ENCODE measurements around the gene TRIM40. TPM values are rescaled to one million over a fixed set of nuclear protein-coding genes. Genes with fewer than 3 reads are reported as not detected.

Gene TRIM40
- total and polyA plus RNA-seq, 2 of the 13 experiments (the other 11 are each of a cell fraction or from before 2014, with no cell fraction given) = 0.58 TPM; not detected in 1

DNA sequence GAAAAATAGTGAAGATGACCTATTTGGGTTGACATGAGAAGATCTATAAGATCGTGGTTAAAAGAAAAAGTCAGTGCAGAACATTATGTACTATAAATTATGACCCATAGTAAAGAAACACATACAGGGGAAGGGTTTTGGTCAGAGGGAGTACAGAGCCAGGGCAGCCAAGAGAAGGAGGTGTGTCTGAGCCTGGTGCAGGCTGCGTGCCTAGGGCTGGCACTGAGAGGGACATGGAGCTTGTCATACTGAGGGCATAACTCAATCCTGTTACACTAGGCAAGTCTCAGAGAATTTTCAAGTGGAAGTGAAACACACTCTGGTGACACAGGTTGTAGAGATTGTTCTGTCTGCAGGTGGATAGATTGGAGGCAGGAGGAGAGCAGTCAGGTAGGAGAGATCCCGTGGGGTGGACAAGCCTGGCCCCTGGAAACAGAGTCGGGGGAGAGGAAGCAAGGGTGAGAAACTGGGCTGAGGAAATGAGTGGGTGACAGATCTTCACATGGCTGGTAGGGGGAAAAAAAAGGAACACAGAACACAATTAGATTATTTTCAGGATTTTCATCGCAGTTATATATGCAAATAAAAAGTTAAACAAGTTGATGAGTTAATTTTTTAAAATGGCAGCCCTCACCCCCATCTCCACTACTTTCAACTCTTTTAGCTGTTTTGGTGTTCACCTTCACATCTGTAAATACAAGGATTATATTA is 41.8 kb upstream of the TRIM40 start (continued):
- TF ChIP-seq, protein P1, sequence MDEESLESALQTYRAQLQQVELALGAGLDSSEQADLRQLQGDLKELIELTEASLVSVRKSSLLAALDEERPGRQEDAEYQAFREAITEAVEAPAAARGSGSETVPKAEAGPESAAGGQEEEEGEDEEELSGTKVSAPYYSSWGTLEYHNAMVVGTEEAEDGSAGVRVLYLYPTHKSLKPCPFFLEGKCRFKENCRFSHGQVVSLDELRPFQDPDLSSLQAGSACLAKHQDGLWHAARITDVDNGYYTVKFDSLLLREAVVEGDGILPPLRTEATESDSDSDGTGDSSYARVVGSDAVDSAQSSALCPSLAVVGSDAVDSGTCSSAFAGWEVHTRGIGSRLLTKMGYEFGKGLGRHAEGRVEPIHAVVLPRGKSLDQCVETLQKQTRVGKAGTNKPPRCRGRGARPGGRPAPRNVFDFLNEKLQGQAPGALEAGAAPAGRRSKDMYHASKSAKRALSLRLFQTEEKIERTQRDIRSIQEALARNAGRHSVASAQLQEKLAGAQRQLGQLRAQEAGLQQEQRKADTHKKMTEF (CRISPR knock-in tag; IDR thresholded peaks at IDR 0.05) = no peak
- TF ChIP-seq, protein P2, sequence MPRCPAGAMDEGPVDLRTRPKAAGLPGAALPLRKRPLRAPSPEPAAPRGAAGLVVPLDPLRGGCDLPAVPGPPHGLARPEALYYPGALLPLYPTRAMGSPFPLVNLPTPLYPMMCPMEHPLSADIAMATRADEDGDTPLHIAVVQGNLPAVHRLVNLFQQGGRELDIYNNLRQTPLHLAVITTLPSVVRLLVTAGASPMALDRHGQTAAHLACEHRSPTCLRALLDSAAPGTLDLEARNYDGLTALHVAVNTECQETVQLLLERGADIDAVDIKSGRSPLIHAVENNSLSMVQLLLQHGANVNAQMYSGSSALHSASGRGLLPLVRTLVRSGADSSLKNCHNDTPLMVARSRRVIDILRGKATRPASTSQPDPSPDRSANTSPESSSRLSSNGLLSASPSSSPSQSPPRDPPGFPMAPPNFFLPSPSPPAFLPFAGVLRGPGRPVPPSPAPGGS (CRISPR knock-in tag; IDR thresholded peaks at IDR 0.05) = no peak
- no peak for TF ChIP-seq GLI4 (CRISPR knock-in tag; IDR thresholded peaks at IDR 0.05; ENCODE audit: borderline replicate concordance)
- TF ChIP-seq, protein P3, sequence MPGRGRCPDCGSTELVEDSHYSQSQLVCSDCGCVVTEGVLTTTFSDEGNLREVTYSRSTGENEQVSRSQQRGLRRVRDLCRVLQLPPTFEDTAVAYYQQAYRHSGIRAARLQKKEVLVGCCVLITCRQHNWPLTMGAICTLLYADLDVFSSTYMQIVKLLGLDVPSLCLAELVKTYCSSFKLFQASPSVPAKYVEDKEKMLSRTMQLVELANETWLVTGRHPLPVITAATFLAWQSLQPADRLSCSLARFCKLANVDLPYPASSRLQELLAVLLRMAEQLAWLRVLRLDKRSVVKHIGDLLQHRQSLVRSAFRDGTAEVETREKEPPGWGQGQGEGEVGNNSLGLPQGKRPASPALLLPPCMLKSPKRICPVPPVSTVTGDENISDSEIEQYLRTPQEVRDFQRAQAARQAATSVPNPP (CRISPR knock-in tag; IDR thresholded peaks at IDR 0.05) = no peak

DNA sequence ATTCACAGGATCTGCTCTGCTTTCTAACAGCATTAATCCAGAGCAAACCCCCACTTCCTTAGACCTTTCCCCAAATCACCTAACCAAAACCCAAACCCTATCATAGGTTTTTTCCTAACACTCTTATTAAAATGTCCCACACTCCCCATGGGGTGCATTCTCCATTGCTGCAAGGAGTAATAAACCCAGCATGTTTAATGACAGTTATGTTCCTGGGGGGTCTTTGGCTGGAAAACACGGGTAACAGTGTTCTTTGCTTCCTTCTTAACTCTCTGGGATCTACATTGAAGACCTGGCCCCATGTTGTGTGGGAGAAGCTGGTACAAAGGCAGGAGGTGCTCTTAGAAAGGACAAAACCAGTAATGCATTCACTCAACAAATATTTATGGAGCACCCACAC is 39.1 kb upstream of the TRIM40 start:
- intact Hi-C loops (cut with micrococcal nuclease; ENCODE audit: unreplicated experiment) = no loop called here
- ATAC-seq (no peak), FAIRE-seq (no peak), DNase-seq (ENCODE audit: low spot score) (no peak)
- Histone ChIP-seq H3K27me3 (ENCODE audit: control insufficient read depth in 1 of 2, insufficient read depth in 2 of 2, low read length in 2 of 2) (peaks cover 0 to 9% of the 10 kb centered on the region in 2 experiments; a peak in 1 of 5 replicates), H4K20me1 (ENCODE audit: insufficient read depth, low read length) (no peaks in the 10 kb centered on the region), H3K4me3 (replicated peaks in 1 of 3; ENCODE audit: insufficient read depth in 1 of 3, low read depth in 2 of 3, low read length in 3 of 3) (no peak overlapping the region), H3K9me3 (ENCODE audit: low read length) (no peaks in the 10 kb centered on the region), H3K4me2 (ENCODE audit: low read depth, low read length) (no peak overlapping the region), H2AFZ (ENCODE audit: low read length) (no peak overlapping the region), H3K9ac (ENCODE audit: insufficient read depth, low read depth, low read length) (no peak overlapping the region), H3K79me2 (ENCODE audit: insufficient read depth, low read length) (peaks cover 4% of the 10 kb centered on the region), H3K27ac (ENCODE audit: extremely low read length, insufficient read depth, low read length) (no peak overlapping the region), H3K4me1 (ENCODE audit: insufficient read depth, low read length) (peaks cover 90% of the 10 kb centered on the region), H3K36me3 (replicated peaks in 1 of 2; ENCODE audit: control insufficient read depth in 1 of 2, insufficient read depth in 2 of 2, low read length in 2 of 2) (no peaks in the 10 kb centered on the region)
- ChIA-PET CTCF (ENCODE audit: low intra/inter-chr PET ratio, low total read pairs) (no interaction called here), POLR2A (interaction anchor here (0.6 to 1.6 kb wide), 2 partner anchors 31 to 110 kb away, joined by 3 to 6 read pairs; no protein-coding TSS in a partner anchor)
- 12% methylated on average over 1 of the region's 1 CpG for WGBS (ENCODE audit: low lambda C conversion rate)
- in situ Hi-C loops (cut with HindIII; ENCODE audit: extremely low pct_ligation_motif_present, low pct_unique_long_range_greater_than_20kb) = no loop called here
- no TSS peak for BruUV-seq (replicated peaks)
- TF ChIP-seq, protein P4, sequence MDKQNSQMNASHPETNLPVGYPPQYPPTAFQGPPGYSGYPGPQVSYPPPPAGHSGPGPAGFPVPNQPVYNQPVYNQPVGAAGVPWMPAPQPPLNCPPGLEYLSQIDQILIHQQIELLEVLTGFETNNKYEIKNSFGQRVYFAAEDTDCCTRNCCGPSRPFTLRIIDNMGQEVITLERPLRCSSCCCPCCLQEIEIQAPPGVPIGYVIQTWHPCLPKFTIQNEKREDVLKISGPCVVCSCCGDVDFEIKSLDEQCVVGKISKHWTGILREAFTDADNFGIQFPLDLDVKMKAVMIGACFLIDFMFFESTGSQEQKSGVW (CRISPR knock-in tag; IDR thresholded peaks at IDR 0.05; ENCODE audit: borderline replicate concordance) = no peak
- TF ChIP-seq ZNF326 (CRISPR knock-in tag; IDR thresholded peaks at IDR 0.05; ENCODE audit: borderline replicate concordance) (no peak), ELF4 (CRISPR knock-in tag; IDR thresholded peaks at IDR 0.05; ENCODE audit: borderline replicate concordance) (no peak)
- TF ChIP-seq, protein P5, sequence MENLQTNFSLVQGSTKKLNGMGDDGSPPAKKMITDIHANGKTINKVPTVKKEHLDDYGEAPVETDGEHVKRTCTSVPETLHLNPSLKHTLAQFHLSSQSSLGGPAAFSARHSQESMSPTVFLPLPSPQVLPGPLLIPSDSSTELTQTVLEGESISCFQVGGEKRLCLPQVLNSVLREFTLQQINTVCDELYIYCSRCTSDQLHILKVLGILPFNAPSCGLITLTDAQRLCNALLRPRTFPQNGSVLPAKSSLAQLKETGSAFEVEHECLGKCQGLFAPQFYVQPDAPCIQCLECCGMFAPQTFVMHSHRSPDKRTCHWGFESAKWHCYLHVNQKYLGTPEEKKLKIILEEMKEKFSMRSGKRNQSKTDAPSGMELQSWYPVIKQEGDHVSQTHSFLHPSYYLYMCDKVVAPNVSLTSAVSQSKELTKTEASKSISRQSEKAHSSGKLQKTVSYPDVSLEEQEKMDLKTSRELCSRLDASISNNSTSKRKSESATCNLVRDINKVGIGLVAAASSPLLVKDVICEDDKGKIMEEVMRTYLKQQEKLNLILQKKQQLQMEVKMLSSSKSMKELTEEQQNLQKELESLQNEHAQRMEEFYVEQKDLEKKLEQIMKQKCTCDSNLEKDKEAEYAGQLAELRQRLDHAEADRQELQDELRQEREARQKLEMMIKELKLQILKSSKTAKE (CRISPR knock-in tag; IDR thresholded peaks at IDR 0.05; ENCODE audit: borderline replicate concordance) = no peak
- TF ChIP-seq, protein P6, sequence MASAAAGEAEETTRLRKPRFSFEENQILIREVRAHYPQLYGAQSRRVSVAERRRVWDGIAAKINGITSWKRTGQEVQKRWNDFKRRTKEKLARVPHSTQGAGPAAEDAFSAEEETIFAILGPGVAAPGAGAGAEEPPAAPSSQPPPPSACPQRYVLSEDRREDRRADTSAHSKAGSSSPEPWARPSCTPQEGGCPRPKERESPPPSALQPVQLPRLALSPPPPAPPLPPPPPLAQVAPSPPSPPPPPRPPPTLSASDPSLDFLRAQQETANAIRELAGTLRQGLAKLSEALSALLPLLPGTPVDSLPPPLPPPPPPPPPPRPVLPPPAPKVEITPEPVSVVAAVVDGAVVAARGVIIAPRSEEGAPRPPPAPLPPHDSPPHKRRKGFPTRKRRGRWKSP (CRISPR knock-in tag; IDR thresholded peaks at IDR 0.05) = no peak
- TF ChIP-seq, protein P7, sequence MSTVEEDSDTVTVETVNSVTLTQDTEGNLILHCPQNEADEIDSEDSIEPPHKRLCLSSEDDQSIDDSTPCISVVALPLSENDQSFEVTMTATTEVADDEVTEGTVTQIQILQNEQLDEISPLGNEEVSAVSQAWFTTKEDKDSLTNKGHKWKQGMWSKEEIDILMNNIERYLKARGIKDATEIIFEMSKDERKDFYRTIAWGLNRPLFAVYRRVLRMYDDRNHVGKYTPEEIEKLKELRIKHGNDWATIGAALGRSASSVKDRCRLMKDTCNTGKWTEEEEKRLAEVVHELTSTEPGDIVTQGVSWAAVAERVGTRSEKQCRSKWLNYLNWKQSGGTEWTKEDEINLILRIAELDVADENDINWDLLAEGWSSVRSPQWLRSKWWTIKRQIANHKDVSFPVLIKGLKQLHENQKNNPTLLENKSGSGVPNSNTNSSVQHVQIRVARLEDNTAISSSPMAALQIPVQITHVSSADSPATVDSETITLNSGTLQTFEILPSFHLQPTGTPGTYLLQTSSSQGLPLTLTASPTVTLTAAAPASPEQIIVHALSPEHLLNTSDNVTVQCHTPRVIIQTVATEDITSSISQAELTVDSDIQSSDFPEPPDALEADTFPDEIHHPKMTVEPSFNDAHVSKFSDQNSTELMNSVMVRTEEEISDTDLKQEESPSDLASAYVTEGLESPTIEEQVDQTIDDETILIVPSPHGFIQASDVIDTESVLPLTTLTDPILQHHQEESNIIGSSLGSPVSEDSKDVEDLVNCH (CRISPR knock-in tag; IDR thresholded peaks at IDR 0.05) = no peak

Data from HepG2 (cell line).